HEK293T (cell line): Measurements from ENCODE around the gene EBF3.

Experiments used
- ARNT ChIP-seq: fragments of 450-650 bp; IDR thresholded peaks from 2 replicates; pipeline ENCODE4 v1.6.1; 2017; ENCODE audit warnings: mild to moderate bottlenecking
- BHLHE40 ChIP-seq: fragments of 450-650 bp; IDR thresholded peaks from 2 replicates; pipeline ENCODE4 v1.6.1; 2016; ENCODE audit warnings: mild to moderate bottlenecking, moderate library complexity, borderline replicate concordance
- CTBP1 ChIP-seq: fragments of 450-650 bp; IDR thresholded peaks from 2 replicates; pipeline ENCODE4 v1.6.1; 2016; ENCODE audit warnings: borderline replicate concordance
- FOXK2 ChIP-seq: fragments of 450-650 bp; IDR thresholded peaks from 2 replicates; pipeline ENCODE4 v1.6.1; 2016; ENCODE audit warnings: mild to moderate bottlenecking
- FOXM1 ChIP-seq: fragments of 450-650 bp; IDR thresholded peaks from 2 replicates; pipeline ENCODE4 v1.6.1; 2017; ENCODE audit warnings: mild to moderate bottlenecking, borderline replicate concordance
- HDGF ChIP-seq: fragments of 450-650 bp; IDR thresholded peaks from 2 replicates; pipeline ENCODE4 v1.6.1; 2017; ENCODE audit warnings: antibody characterized with exemption, borderline replicate concordance
- LEF1 ChIP-seq: fragments of 450-650 bp; IDR thresholded peaks from 2 replicates; pipeline ENCODE4 v1.6.1; 2017; ENCODE audit warnings: mild to moderate bottlenecking, borderline replicate concordance
- PKNOX1 ChIP-seq: fragments of 450-650 bp; IDR thresholded peaks from 2 replicates; pipeline ENCODE4 v1.6.1; 2016
- SP1 ChIP-seq: fragments of 450-650 bp; IDR thresholded peaks from 2 replicates; pipeline ENCODE4 v1.6.1; 2017
- SUZ12 ChIP-seq: fragments of 450-650 bp; IDR thresholded peaks from 2 replicates; pipeline ENCODE4 v1.6.1; 2016; ENCODE audit warnings: mild to moderate bottlenecking
- TARDBP ChIP-seq: fragments of 450-650 bp; IDR thresholded peaks from 2 replicates; pipeline ENCODE4 v1.6.1; 2016

- no peak for TF ChIP-seq FOXK2
- no peak for TF ChIP-seq FOXM1
- no peak for TF ChIP-seq BHLHE40
- TF ChIP-seq HDGF, result no peak
- TF ChIP-seq SUZ12, result no peak
- no peak for TF ChIP-seq SP1
- TF ChIP-seq PKNOX1, result no peak
- no peak for TF ChIP-seq ARNT
- TF ChIP-seq LEF1, result no peak
- TF ChIP-seq CTBP1, result no peak
- no peak for TF ChIP-seq TARDBP
Measured at GRCh38 chr10:130003166-130003565, 39.1 kb upstream of the EBF3 start.
